Pancreas (tissue), 10 donors: ENCODE data around the gene PODXL2. TPM values are rescaled to one million over a fixed set of nuclear protein-coding genes. Genes with fewer than 3 reads are reported as not detected.

Experiments used
- ATAC-seq, 4 donors: fragments of 200-7000 bp; cut with Tn5 transposase; one replicate each; pipeline versions ENCODE4 v1.8.0 to v1.9.1; 2020; ENCODE audit warnings: mild to moderate bottlenecking in 4 of 4, moderate library complexity in 4 of 4
- DNase-seq, 6 donors: peaks; one replicate each; pipeline ENCODE4 v3.0.0-alpha.2; 2020
- FAIRE-seq: peaks from 2 replicates; lab custom pipeline; 2012; peaks lifted over from hg19 to GRCh38; lab: Jason Lieb, UNC
- H3K27ac ChIP-seq, 4 donors: fragments of 200-600 bp; sonication (generic); 1 replicate in 3 of 4; 2 replicates in 1 of 4; pipeline versions ENCODE4 v1.5.0 to v1.8.0; 2020
- H3K27me3 ChIP-seq, 4 donors: fragments of 200-600 bp; one replicate each; pipeline ENCODE4 v1.8.0; 2021
- H3K36me3 ChIP-seq, 3 donors: fragments of 200-600 bp; sonication (generic) in 1 of 3; one replicate each; pipeline versions ENCODE4 v1.5.0 to v1.8.0; 2020 to 2021
- H3K4me1 ChIP-seq, 3 donors: fragments of 200-600 bp; one replicate each; pipeline ENCODE4 v1.8.0; 2021
- H3K4me3 ChIP-seq, 4 donors: fragments of 200-600 bp; sonication (generic) in 2 of 4; one replicate each; pipeline versions ENCODE4 v1.5.0 to v1.8.0; 2020 to 2021
- H3K9me3 ChIP-seq, 4 donors: fragments of 200-600 bp; one replicate each; pipeline ENCODE4 v1.8.0; 2021
- CTCF ChIP-seq, 4 donors: fragments of 200-600 bp; sonication (generic) in 3 of 4; IDR thresholded peaks; one replicate each; pipeline versions ENCODE4 v1.5.0 to v1.8.0; 2021; ENCODE audit warnings: antibody characterized with exemption in 4 of 4
- WGBS, 2 donors: extraction: QIAGEN DNeasy Blood & Tissue Kit; methylation state at CpG; one replicate each; pipeline ENCODE4 v1.1.7; 2013; 5-methylcytosine and 5-hydroxymethylcytosine counted together
- intact Hi-C, 3 donors: fragments of 100-400 bp; cut with DNase I; formaldehyde crosslinking; loops; one replicate each; pipeline versions ENCODE4 v1.11.1 to v1.14.2; 2022
- polyA plus RNA-seq, 2 donors: library from polyadenylated mRNA; stranded (reverse); fragments of 200-250 nt; gene quantifications; one replicate each; pipeline ENCODE4 v1.2.3, GENCODE V29; 2013
- total RNA-seq, 6 donors: library from RNA; stranded (reverse); fragmentation: NEBNext Ultra II Directional in 4 of 6; extraction: Animal tissue kit (Norgen Biotek cat#: 25700) in 4 of 6; gene quantifications; one replicate each; pipeline versions ENCODE4 v1.2.1 to v1.2.4, GENCODE V29; 2021 to 2023
- donor health status: healthy with polysubstance abuse.
- donor health status: DM: no; HTN: no; CAD: no; lungs with moderate emphysema.
- donor health status: DM: no; HTN: no; CAD: no.
- donor health status: control.
- donor health status: control.
- donor health status: Bipolar disorder and iron deficiency.
- donor health status: DM: yes; HTN: yes; CAD: no.
- donor health status: DM: no; HTN: no; CAD: no.
- donor health status: DM: no; HTN: no; CAD: no.
- donor health status: DM: yes; HTN: yes; CAD: no.

PODXL2 gene
- total and polyA plus RNA-seq, 8 donors, result 2.5 to 18.1 (median 5.7) TPM

- Histone ChIP-seq H3K4me1 (no peaks in the 10 kb centered on the region), H3K27ac (no peak overlapping the region), H3K36me3 (no peaks in the 10 kb centered on the region), H3K4me3 (no peak overlapping the region), H3K9me3 (no peaks in the 10 kb centered on the region), H3K27me3 (no peaks in the 10 kb centered on the region)
- WGBS, 2 donors, result 40 to 48% methylated on average over 1 of the region's 1 CpG
- FAIRE-seq (no peak), DNase-seq (no peak), ATAC-seq (no peak)
- intact Hi-C loops, result loop anchor here in 1 of 3 donors (10.0 kb wide), 1 partner anchor 307 kb away; no protein-coding TSS in a partner anchor
- TF ChIP-seq CTCF (IDR thresholded peaks at IDR 0.05), result no peak
These were observed 29.2 kb downstream of the PODXL2 start for GRCh38 chr3:127658234-127658633.

GRCh38 chr3:127660621-127661251, 31.8 kb downstream of the PODXL2 start:
- 91 to 94% methylated on average over 10 of the region's 10 CpGs for WGBS, 2 donors
- no peaks in the 10 kb centered on the region for H3K9me3 ChIP-seq
- H3K4me3 ChIP-seq, result no peak overlapping the region
- H3K27me3 ChIP-seq, result no peaks in the 10 kb centered on the region
- no peaks in the 10 kb centered on the region for H3K4me1 ChIP-seq
- no peak for FAIRE-seq
- intact Hi-C loops, result loop anchor here in 1 of 3 donors (10.0 kb wide), 1 partner anchor 164 kb away; the partner anchor contains the start of gene MGLL
- DNase-seq, result no peak
- no peak overlapping the region for H3K27ac ChIP-seq
- TF ChIP-seq CTCF (IDR thresholded peaks at IDR 0.05), result no peak
- ATAC-seq, result no peak
- no peaks in the 10 kb centered on the region for H3K36me3 ChIP-seq

GRCh38 chr3:127661600-127661999, 32.6 kb downstream of the PODXL2 start:
- FAIRE-seq, result no peak
- Histone ChIP-seq H3K4me1 (no peaks in the 10 kb centered on the region), H3K27me3 (no peaks in the 10 kb centered on the region), H3K27ac (no peak overlapping the region), H3K9me3 (no peaks in the 10 kb centered on the region), H3K4me3 (no peak overlapping the region), H3K36me3 (no peaks in the 10 kb centered on the region)
- no peak for TF ChIP-seq CTCF (IDR thresholded peaks at IDR 0.05)
- DNase-seq, result no peak
- intact Hi-C loops, result loop anchor here in 1 of 3 donors (10.0 kb wide), 1 partner anchor 163 kb away; the partner anchor contains the start of gene MGLL
- 91 to 96% methylated on average over 4 to 5 of the region's 5 CpGs for WGBS, 2 donors
- no peak for ATAC-seq

- no peaks in the 10 kb centered on the region for H3K36me3 ChIP-seq
- ATAC-seq (no peak), DNase-seq (no peak), FAIRE-seq (no peak)
- no peak overlapping the region for H3K27ac ChIP-seq
- TF ChIP-seq CTCF (IDR thresholded peaks at IDR 0.05), result no peak
- intact Hi-C loops, result loop anchor here in 1 of 3 donors (10.0 kb wide), 1 partner anchor 163 kb away; the partner anchor contains the start of gene MGLL
- H3K9me3 ChIP-seq, result no peaks in the 10 kb centered on the region
- WGBS, 2 donors, result 85% methylated on average over 11 of the region's 11 CpGs
- H3K4me3 ChIP-seq, result no peak overlapping the region
- H3K27me3 ChIP-seq, result no peaks in the 10 kb centered on the region
- H3K4me1 ChIP-seq, result no peaks in the 10 kb centered on the region
These were observed 33.0 kb downstream of the PODXL2 start for GRCh38 chr3:127662001-127662469.

GRCh38 chr3:127663151-127663550, 34.2 kb downstream of the PODXL2 start:
- ATAC-seq, result no peak
- H3K27me3 ChIP-seq, result no peaks in the 10 kb centered on the region
- H3K36me3 ChIP-seq, result no peaks in the 10 kb centered on the region
- 76 to 91% methylated on average over 5 of the region's 5 CpGs for WGBS, 2 donors
- H3K4me1 ChIP-seq, result no peaks in the 10 kb centered on the region
- no peak for DNase-seq
- H3K27ac ChIP-seq, result no peak overlapping the region
- no peak for TF ChIP-seq CTCF (IDR thresholded peaks at IDR 0.05)
- intact Hi-C loops, result loop anchor here in 1 of 3 donors (10.0 kb wide), 1 partner anchor 162 kb away; the partner anchor contains the start of gene MGLL
- no peaks in the 10 kb centered on the region for H3K9me3 ChIP-seq
- H3K4me3 ChIP-seq, result no peak overlapping the region
- no peak for FAIRE-seq
